HepG2 (cell line): ENCODE measurements around the gene DCDC2. TPM values are rescaled to one million over a fixed set of nuclear protein-coding genes. Genes with fewer than 3 reads are reported as not detected.

Source experiments
- ATAC-seq: fragments of 200-7000 bp; cut with Tn5 transposase; 3 replicates; pipeline ENCODE4 v1.9.1; 2020; ENCODE audit warnings: mild to moderate bottlenecking, moderate library complexity
- BruUV-seq: library from RNA; stranded (reverse); fragments of 400-500 nt; replicated peaks from 2 replicates; lab custom pipeline; 2021; lab: Mats Ljungman, UMichigan
- CTCF ChIA-PET: fragments of 300-600 bp; formaldehyde crosslinking; extraction: SDS; loops from one replicate; lab custom pipeline; 2021; ENCODE audit warnings: low total read pairs, inconsistent platforms, low intra/inter-chr PET ratio; lab: Yijun Ruan, JAX
- POLR2A ChIA-PET: fragments of 350-600 bp; sonication (Branson Sonifier 250); formaldehyde crosslinking; loops from one replicate; lab custom pipeline; 2020; ENCODE audit warnings: antibody characterized with exemption, inconsistent platforms; lab: Yijun Ruan, JAX
- DNase-seq: peaks from one replicate; pipeline ENCODE4 v3.0.0-alpha.2; 2015; ENCODE audit warnings: low spot score
- FAIRE-seq: peaks from 3 replicates; lab custom pipeline; 2011; peaks lifted over from hg19 to GRCh38; lab: Jason Lieb, UNC
- H2AFZ ChIP-seq: one replicate; pipeline ENCODE4 v1.6.1; 2011; ENCODE audit warnings: low read length, inconsistent platforms
- H3K27ac ChIP-seq: fragments of 300-600 bp; 3 replicates; pipeline ENCODE4 v1.8.0; 2011; ENCODE audit warnings: mixed run types, mild to moderate bottlenecking, mixed read lengths, low read length, inconsistent platforms; ENCODE audit not compliant: insufficient read depth; ENCODE audit errors: extremely low read length
- H3K27me3 ChIP-seq, 2 experiments: fragments of 200-600 bp in 1 of 2; 2 replicates in 1 of 2; 3 replicates in 1 of 2; pipeline versions ENCODE4 v1.6.0 to v1.8.0; 2011; ENCODE audit warnings: low read length in 2 of 2, mild to moderate bottlenecking in 2 of 2, moderate library complexity in 2 of 2, inconsistent platforms in 1 of 2; ENCODE audit not compliant: insufficient read depth in 2 of 2, control insufficient read depth in 1 of 2
- H3K36me3 ChIP-seq, 2 experiments: fragments of 200-600 bp in 1 of 2; replicated peaks in 1 of 2; 2 replicates in 1 of 2; 3 replicates in 1 of 2; pipeline versions ENCODE4 v1.5.1 to v1.8.0; 2011; ENCODE audit warnings: low read length in 2 of 2, inconsistent platforms in 1 of 2; ENCODE audit not compliant: insufficient read depth in 2 of 2, control insufficient read depth in 1 of 2
- H3K4me1 ChIP-seq: 2 replicates; pipeline ENCODE4 v1.5.1; 2012; ENCODE audit warnings: low read length, inconsistent platforms; ENCODE audit not compliant: insufficient read depth
- H3K4me2 ChIP-seq: 2 replicates; pipeline ENCODE4 v1.6.0; 2011; ENCODE audit warnings: low read depth, low read length, inconsistent platforms
- H3K4me3 ChIP-seq, 3 experiments: fragments of 200-600 bp in 1 of 3; sonication (generic), shearing (Covaris generic) in 1 of 3; replicated peaks in 1 of 3; 2 replicates each; pipeline ENCODE4 v1.5.1; 2011 to 2016; ENCODE audit warnings: low read length in 3 of 3, inconsistent platforms in 2 of 3, low read depth in 2 of 3, mild to moderate bottlenecking in 2 of 3, control low read depth in 1 of 3, mixed read lengths in 1 of 3; ENCODE audit not compliant: insufficient read depth in 1 of 3
- H3K79me2 ChIP-seq: one replicate; pipeline ENCODE4 v1.6.1; 2011; ENCODE audit warnings: low read length, inconsistent platforms; ENCODE audit not compliant: insufficient read depth
- H3K9ac ChIP-seq: 2 replicates; pipeline ENCODE4 v1.6.0; 2011; ENCODE audit warnings: mild to moderate bottlenecking, low read depth, low read length, inconsistent platforms; ENCODE audit not compliant: insufficient read depth
- H3K9me3 ChIP-seq: 2 replicates; pipeline ENCODE4 v1.5.1; 2012; ENCODE audit warnings: mild to moderate bottlenecking, low read length
- H4K20me1 ChIP-seq: 2 replicates; pipeline ENCODE4 v1.6.0; 2011; ENCODE audit warnings: inconsistent platforms, mild to moderate bottlenecking, low read length, moderate library complexity; ENCODE audit not compliant: insufficient read depth
- BRCA1 ChIP-seq: sonication (generic); formaldehyde crosslinking; IDR thresholded peaks from 2 replicates; pipeline ENCODE4 v1.4.0; 2020; ENCODE audit warnings: missing genetic modification reagents
- FOXO4 ChIP-seq: sonication (generic); formaldehyde crosslinking; conservative IDR thresholded peaks from 2 replicates; pipeline ENCODE4 v1.8.1; 2023; ENCODE audit warnings: missing genetic modification reagents
- HNF4G ChIP-seq, 2 experiments: sonication (generic) in 1 of 2; formaldehyde crosslinking in 1 of 2; IDR thresholded peaks; 2 replicates each; pipeline versions ENCODE4 v1.4.0 to v1.6.1; 2011 to 2020; ENCODE audit warnings: borderline replicate concordance in 2 of 2, low read depth in 2 of 2, mild to moderate bottlenecking in 2 of 2, low read length in 1 of 2, missing genetic modification reagents in 1 of 2, moderate library complexity in 1 of 2
- RORA ChIP-seq: sonication (generic); formaldehyde crosslinking; IDR thresholded peaks from 2 replicates; pipeline ENCODE4 v1.5.0; 2020; ENCODE audit warnings: mild to moderate bottlenecking, missing genetic modification reagents, moderate library complexity
- SRY ChIP-seq: sonication (generic); formaldehyde crosslinking; IDR thresholded peaks from 2 replicates; pipeline ENCODE4 v1.8.0; 2022; ENCODE audit warnings: mild to moderate bottlenecking, missing genetic modification reagents
- ZMAT5 ChIP-seq: sonication (generic); formaldehyde crosslinking; IDR thresholded peaks from 2 replicates; pipeline ENCODE4 v1.5.0; 2020; ENCODE audit warnings: mild to moderate bottlenecking, low read depth, missing genetic modification reagents, borderline replicate concordance
- ZNF510 ChIP-seq: sonication (generic); formaldehyde crosslinking; IDR thresholded peaks from 2 replicates; pipeline ENCODE4 v1.4.0; 2020; ENCODE audit warnings: low read depth, mild to moderate bottlenecking, missing genetic modification reagents
- ZNF512 ChIP-seq: sonication (generic); formaldehyde crosslinking; IDR thresholded peaks from 2 replicates; pipeline ENCODE4 v1.4.0; 2020; ENCODE audit warnings: mild to moderate bottlenecking, missing genetic modification reagents
- ZNF646 ChIP-seq: sonication (generic); formaldehyde crosslinking; IDR thresholded peaks from 2 replicates; pipeline ENCODE4 v1.9.0; 2021; ENCODE audit warnings: mild to moderate bottlenecking, missing genetic modification reagents
- ZNF747 ChIP-seq: sonication (generic); formaldehyde crosslinking; IDR thresholded peaks from 2 replicates; pipeline ENCODE4 v1.8.1; 2023; ENCODE audit warnings: missing genetic modification reagents, mild to moderate bottlenecking, borderline replicate concordance
- ZNF841 ChIP-seq: sonication (generic); formaldehyde crosslinking; IDR thresholded peaks from 2 replicates; pipeline ENCODE4 v1.8.1; 2023; ENCODE audit warnings: missing genetic modification reagents, borderline replicate concordance
- WGBS: methylation state at CpG from one replicate; pipeline ENCODE4 v1.1.6; 2017; ENCODE audit warnings: low lambda C conversion rate; 5-methylcytosine and 5-hydroxymethylcytosine counted together
- in situ Hi-C: cut with HindIII; loops from 2 replicates; pipeline ENCODE4 v1.10.0; 2017; ENCODE audit warnings: low pct_unique_long_range_greater_than_20kb; ENCODE audit not compliant: extremely low pct_ligation_motif_present
- intact Hi-C: fragments of 100-400 bp; cut with micrococcal nuclease; formaldehyde crosslinking; loops from one replicate; pipeline ENCODE4 v1.10.0; 2022; ENCODE audit not compliant: unreplicated experiment
- polyA plus RNA-seq, 8 experiments: library from polyadenylated mRNA; depleted of rRNA in 3 of 8; stranded (reverse) in 7 of 8; unstranded in 1 of 8; fragments of >200 nt; fragmentation: Illumina TruSeq in 4 of 8; extraction: Trizol in 4 of 8; gene quantifications; 2 replicates each; pipeline versions ENCODE4 v1.2.1 to v1.2.3, GENCODE V29; 2011 to 2016; ENCODE audit warnings: low read depth in 4 of 8, missing spikeins in 1 of 8, mixed read lengths in 1 of 8; ENCODE audit not compliant: insufficient read depth in 1 of 8
- total RNA-seq, 5 experiments: library from RNA; depleted of rRNA; stranded (reverse); fragments of >200 nt; fragmentation: Illumina TruSeq; extraction: Trizol; gene quantifications; 2 replicates each; pipeline ENCODE4 v1.2.3, GENCODE V29; 2016; ENCODE audit warnings: low read depth in 1 of 5

DCDC2 gene
- total and polyA plus RNA-seq, 2 of the 13 experiments (the other 11 are each of a cell fraction or from before 2014, with no cell fraction given), result 9.0 to 36.2 TPM

GRCh38 chr6:24385536-24386269 is 27.8 kb upstream of the DCDC2 start:
- no TSS peak for BruUV-seq
- peak overlapping the region; percentile 53 for H3K9ac ChIP-seq
- H3K27me3 ChIP-seq, result no peaks in the 10 kb centered on the region
- H3K79me2 ChIP-seq, result peaks cover 20% of the 10 kb centered on the region
- H3K27ac ChIP-seq, result peak overlapping the region; percentile 79
- in situ Hi-C loops (loop anchor here (5.0 kb wide), 1 partner anchor 103 kb away; no protein-coding TSS in a partner anchor), intact Hi-C loops (loop anchor here (1.0 to 10.0 kb wide), 6 partner anchors 17 to 323 kb away; partner anchors contain the start of gene MRS2)
- H2AFZ ChIP-seq, result no peak overlapping the region
- peak overlapping the region in 1 of 3 experiments; percentile 34; a peak in 1 of 6 replicates for H3K4me3 ChIP-seq
- peak; percentile 98 for DNase-seq
- no peaks in the 10 kb centered on the region for H4K20me1 ChIP-seq
- no peaks in the 10 kb centered on the region for H3K9me3 ChIP-seq
- H3K4me1 ChIP-seq, result peaks cover 84% of the 10 kb centered on the region
- peak; percentile 96 for FAIRE-seq
- peak; percentile 83 for ATAC-seq
- H3K36me3 ChIP-seq, result 0 out of 5 replicates have a peak, but pooled peaks cover 0 to 2% of the 10 kb centered on the region in 2 experiments
- ChIA-PET CTCF (interaction anchor here (1.5 to 2.4 kb wide), 2 partner anchors 30 to 102 kb away, joined by 4 to 35 read pairs; no protein-coding TSS in a partner anchor), POLR2A (interaction anchor here (1.4 kb wide), 1 partner anchor 102 kb away, joined by 6 read pairs; no protein-coding TSS in a partner anchor)
- H3K4me2 ChIP-seq, result peak overlapping the region; percentile 60
- WGBS, result 8% methylated on average over 8 of the region's 8 CpGs
- TF ChIP-seq ZNF510, result peak; percentile 55; the same call in 1 of the 2 replicates
- TF ChIP-seq ZNF646, result no peak
- TF ChIP-seq ZNF512 (CRISPR knock-in tag), result no peak
- no peak for TF ChIP-seq BRCA1
- no peak; the same call in 1 of the 2 replicates for TF ChIP-seq SRY (CRISPR knock-in tag)
- no peak for TF ChIP-seq RORA (CRISPR knock-in tag)
- TF ChIP-seq ZNF841, result no peak
- TF ChIP-seq ZNF747 (CRISPR knock-in tag), result no peak; the same call in 1 of the 2 replicates
- no peak for TF ChIP-seq ZMAT5 (CRISPR knock-in tag)
- no peak for TF ChIP-seq FOXO4 (CRISPR knock-in tag)
- TF ChIP-seq HNF4G (IDR thresholded peaks at IDR 0.05; ENCODE audit: borderline replicate concordance, low read depth, low read length), result peak; percentile 98
- TF ChIP-seq HNF4G (CRISPR knock-in tag; IDR thresholded peaks at IDR 0.05; ENCODE audit: borderline replicate concordance, low read depth), result peak; percentile 92
